Globus pallidus (tissue), 1 donor: ENCODE data around the gene TMEM115.
"Not testable (repeated sequence)": the region's sequence is repeated elsewhere in the genome, so short reads cannot be mapped to it uniquely, and the experiment has no call there.

ENCODE experiments used
- DNase-seq: peaks from one replicate; pipeline ENCODE4 v3.0.0-alpha.2; 2015; ENCODE audit warnings: low spot score

Gene TMEM115

GRCh38 chr3:50316657-50317242 is 42.6 kb downstream of the TMEM115 start:
- DNase-seq = no peak

GRCh38 chr3:50314816-50315215 is 44.5 kb downstream of the TMEM115 start:
- DNase-seq = no peak

DNA sequence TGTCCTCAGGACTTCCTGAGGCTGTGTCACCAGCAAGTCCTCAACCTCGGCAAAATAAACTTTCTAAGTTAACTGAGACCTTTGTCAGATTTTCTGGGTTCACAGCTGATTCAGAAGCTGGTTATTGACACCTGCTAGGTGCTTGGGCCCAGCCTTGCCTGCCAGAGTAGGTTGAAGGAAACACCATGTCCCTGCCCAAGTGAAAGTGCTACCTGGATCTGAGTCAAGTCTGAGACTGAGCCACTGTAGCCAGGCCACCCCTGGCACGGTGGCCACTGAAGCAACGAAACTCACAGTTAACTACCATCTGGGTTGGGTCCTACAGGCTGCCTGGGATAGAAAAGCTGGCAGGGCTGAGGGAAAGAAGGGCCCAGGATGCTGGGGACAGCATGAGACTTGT is 45.0 kb downstream of the TMEM115 start:
- DNase-seq = no peak

DNA sequence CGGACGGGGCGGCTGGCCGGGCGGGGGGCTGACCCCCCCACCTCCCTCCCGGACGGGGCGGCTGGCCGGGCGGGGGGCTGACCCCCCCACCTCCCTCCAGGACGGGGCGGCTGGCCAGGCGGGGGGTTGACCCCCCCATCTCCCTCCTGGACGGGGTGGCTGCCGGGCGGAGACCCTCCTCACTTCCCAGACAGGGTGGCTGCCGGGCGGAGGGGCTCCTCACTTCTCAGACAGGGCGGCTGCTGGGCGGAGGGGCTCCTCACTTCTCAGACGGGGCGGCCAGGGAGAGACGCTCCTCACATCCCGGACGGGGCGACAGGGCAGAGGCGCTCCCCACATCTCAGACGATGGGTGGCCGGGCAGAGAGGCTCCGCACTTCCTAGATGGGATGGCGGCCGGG is 47.3 kb downstream of the TMEM115 start:
- DNase-seq = not testable (repeated sequence)
